SK-N-SH treated with all-trans-retinoic acid at 6 μM for 48 hours (cell line): ENCODE data around the gene CARD9.

Experiments
- ATAC-seq: fragments of 200-7000 bp; cut with Tn5 transposase; 3 replicates; pipeline ENCODE4 v1.9.1; 2020; ENCODE audit warnings: mild to moderate bottlenecking, moderate library complexity
- ARNTL ChIP-seq: fragments of 450-650 bp; formaldehyde crosslinking; IDR thresholded peaks from 2 replicates; pipeline ENCODE4 v1.5.0; 2020; ENCODE audit warnings: low read depth, mild to moderate bottlenecking, moderate library complexity, borderline replicate concordance
- BACH2 ChIP-seq: fragments of 250-450 bp; sonication (Bioruptor Pico); IDR thresholded peaks from 2 replicates; pipeline ENCODE4 v1.9.0; 2021; ENCODE audit warnings: mild to moderate bottlenecking, borderline replicate concordance
- CREB5 ChIP-seq: fragments of 250-450 bp; sonication (Bioruptor Pico); IDR thresholded peaks from 2 replicates; pipeline ENCODE4 v1.5.1; 2020; ENCODE audit warnings: low read depth, mild to moderate bottlenecking, moderate library complexity
- CSDC2 ChIP-seq: fragments of 250-450 bp; sonication (Bioruptor Pico); IDR thresholded peaks from 2 replicates; pipeline ENCODE4 v1.5.0; 2020; ENCODE audit warnings: mild to moderate bottlenecking, moderate library complexity
- CSRNP3 ChIP-seq: fragments of 250-450 bp; sonication (Bioruptor Pico); IDR thresholded peaks from 2 replicates; pipeline ENCODE4 v1.5.1; 2021; ENCODE audit warnings: mild to moderate bottlenecking, moderate library complexity
- ESRRG ChIP-seq: fragments of 250-450 bp; sonication (Bioruptor Pico); IDR thresholded peaks from 2 replicates; pipeline ENCODE4 v1.6.1; 2021; ENCODE audit warnings: mild to moderate bottlenecking
- GLIS3 ChIP-seq: fragments of 250-450 bp; sonication (Bioruptor Pico); IDR thresholded peaks from 2 replicates; pipeline ENCODE4 v1.5.0; 2020; ENCODE audit warnings: mild to moderate bottlenecking, moderate library complexity
- ISL1 ChIP-seq: fragments of 250-450 bp; sonication (Bioruptor Pico); IDR thresholded peaks from 2 replicates; pipeline ENCODE4 v2.1.2; 2022; ENCODE audit warnings: mild to moderate bottlenecking, moderate library complexity
- OSR1 ChIP-seq: fragments of 250-450 bp; sonication (Bioruptor Pico); IDR thresholded peaks from 2 replicates; pipeline ENCODE4 v1.8.0; 2022; ENCODE audit warnings: moderate library complexity, mild to moderate bottlenecking, inconsistent platforms
- PATZ1 ChIP-seq: fragments of 250-450 bp; sonication (Bioruptor Pico); IDR thresholded peaks from 2 replicates; pipeline ENCODE4 v1.8.0; 2020; ENCODE audit warnings: mild to moderate bottlenecking, moderate library complexity, borderline replicate concordance
- POU6F1 ChIP-seq: fragments of 250-450 bp; sonication (Bioruptor Pico); IDR thresholded peaks from 2 replicates; pipeline ENCODE4 v1.8.0; 2021; ENCODE audit warnings: low read depth, mild to moderate bottlenecking, moderate library complexity, borderline replicate concordance
- PPARA ChIP-seq: fragments of 250-450 bp; sonication (Bioruptor Pico); IDR thresholded peaks from 2 replicates; pipeline ENCODE4 v1.5.0; 2020; ENCODE audit warnings: mild to moderate bottlenecking, borderline replicate concordance
- RARB ChIP-seq: fragments of 250-450 bp; sonication (Bioruptor Pico); IDR thresholded peaks from 2 replicates; pipeline ENCODE4 v1.8.0; 2021; ENCODE audit warnings: mild to moderate bottlenecking, moderate library complexity
- TCF4 ChIP-seq: fragments of 250-450 bp; sonication (Bioruptor Pico); IDR thresholded peaks from 2 replicates; pipeline ENCODE4 v1.8.0; 2021; ENCODE audit warnings: mild to moderate bottlenecking, moderate library complexity, borderline replicate concordance
- TOX ChIP-seq: fragments of 250-450 bp; sonication (Bioruptor Pico); IDR thresholded peaks from 2 replicates; pipeline ENCODE4 v1.8.0; 2021; ENCODE audit warnings: mild to moderate bottlenecking, moderate library complexity, borderline replicate concordance
- TSHZ2 ChIP-seq: fragments of 250-450 bp; sonication (Bioruptor Pico); IDR thresholded peaks from 2 replicates; pipeline ENCODE4 v1.5.0; 2020; ENCODE audit warnings: mild to moderate bottlenecking, moderate library complexity
- ZC3H10 ChIP-seq: fragments of 250-450 bp; sonication (Bioruptor Pico); IDR thresholded peaks from 2 replicates; pipeline ENCODE4 v1.5.1; 2021; ENCODE audit warnings: mild to moderate bottlenecking, moderate library complexity
- ZFP3 ChIP-seq: fragments of 250-450 bp; sonication (Bioruptor Pico); IDR thresholded peaks from 2 replicates; pipeline ENCODE4 v1.5.0; 2020; ENCODE audit warnings: mild to moderate bottlenecking, moderate library complexity
- ZFP30 ChIP-seq: fragments of 450-650 bp; formaldehyde crosslinking; IDR thresholded peaks from 2 replicates; pipeline ENCODE4 v1.5.0; 2022; ENCODE audit warnings: mild to moderate bottlenecking, moderate library complexity
- ZNF565 ChIP-seq: fragments of 450-650 bp; formaldehyde crosslinking; conservative IDR thresholded peaks from 2 replicates; pipeline ENCODE4 v1.5.0; 2020; ENCODE audit warnings: low read depth, mild to moderate bottlenecking, moderate library complexity
- ZNF8 ChIP-seq: fragments of 450-650 bp; formaldehyde crosslinking; IDR thresholded peaks from 2 replicates; pipeline ENCODE4 v1.5.0; 2020; ENCODE audit warnings: mild to moderate bottlenecking, moderate library complexity

Gene CARD9

GRCh38 chr9:136401173-136401922, 27.9 kb upstream of the CARD9 start:
- TF ChIP-seq PATZ1 (CRISPR knock-in tag) = no peak
- TF ChIP-seq POU6F1 = no peak
- no peak for TF ChIP-seq TSHZ2
- no peak for TF ChIP-seq ZC3H10 (CRISPR knock-in tag)
- no peak for TF ChIP-seq GLIS3
- TF ChIP-seq OSR1 (CRISPR knock-in tag) = no peak
- TF ChIP-seq ARNTL = no peak
- TF ChIP-seq TCF4 = no peak
- no peak for TF ChIP-seq BACH2 (CRISPR knock-in tag)
- TF ChIP-seq CREB5 = no peak
- no peak for TF ChIP-seq RARB (CRISPR knock-in tag)
- no peak for TF ChIP-seq CSDC2 (CRISPR knock-in tag)
- TF ChIP-seq TOX (CRISPR knock-in tag) = no peak
- no peak for TF ChIP-seq ZNF565 (CRISPR knock-in tag)
- no peak for TF ChIP-seq ZFP3 (CRISPR knock-in tag)
- TF ChIP-seq PPARA = no peak
- no peak for TF ChIP-seq ESRRG (CRISPR knock-in tag)
- ATAC-seq = no peak

- no peak for TF ChIP-seq BACH2 (CRISPR knock-in tag)
- peak; percentile 42; the same call in 1 of the 2 replicates for TF ChIP-seq CSDC2 (CRISPR knock-in tag)
- TF ChIP-seq ISL1 (CRISPR knock-in tag) = no peak
- TF ChIP-seq ARNTL = no peak
- no peak for TF ChIP-seq CSRNP3 (CRISPR knock-in tag)
- no peak for TF ChIP-seq ZC3H10 (CRISPR knock-in tag)
- peak; percentile 20; the same call in 1 of the 2 replicates for TF ChIP-seq TSHZ2
- no peak for TF ChIP-seq ZFP3 (CRISPR knock-in tag)
- TF ChIP-seq ZNF8 (CRISPR knock-in tag) = no peak
- TF ChIP-seq TOX (CRISPR knock-in tag) = no peak
- TF ChIP-seq ZFP30 (CRISPR knock-in tag) = no peak
- TF ChIP-seq TCF4 = no peak
- no peak for TF ChIP-seq ZNF565 (CRISPR knock-in tag)
- TF ChIP-seq RARB (CRISPR knock-in tag) = no peak
- no peak for TF ChIP-seq OSR1 (CRISPR knock-in tag)
- ATAC-seq = peak; percentile 95
These were observed 26.8 kb upstream of the CARD9 start, which contains the start of gene SNAPC4 for GRCh38 chr9:136400038-136400834. TSS of gene SNAPC4 (minus strand) at chr9:136400170. CDS start at chr9:136398428, 1,742 bp downstream.
